ENCODE data around the gene MICU1. TPM values are rescaled to one million over a fixed set of nuclear protein-coding genes. Genes with fewer than 3 reads are reported as not detected.

The MICU1 gene
- total RNA-seq, 1 experiment from 2014 or later, result 36.0 TPM

DNA sequence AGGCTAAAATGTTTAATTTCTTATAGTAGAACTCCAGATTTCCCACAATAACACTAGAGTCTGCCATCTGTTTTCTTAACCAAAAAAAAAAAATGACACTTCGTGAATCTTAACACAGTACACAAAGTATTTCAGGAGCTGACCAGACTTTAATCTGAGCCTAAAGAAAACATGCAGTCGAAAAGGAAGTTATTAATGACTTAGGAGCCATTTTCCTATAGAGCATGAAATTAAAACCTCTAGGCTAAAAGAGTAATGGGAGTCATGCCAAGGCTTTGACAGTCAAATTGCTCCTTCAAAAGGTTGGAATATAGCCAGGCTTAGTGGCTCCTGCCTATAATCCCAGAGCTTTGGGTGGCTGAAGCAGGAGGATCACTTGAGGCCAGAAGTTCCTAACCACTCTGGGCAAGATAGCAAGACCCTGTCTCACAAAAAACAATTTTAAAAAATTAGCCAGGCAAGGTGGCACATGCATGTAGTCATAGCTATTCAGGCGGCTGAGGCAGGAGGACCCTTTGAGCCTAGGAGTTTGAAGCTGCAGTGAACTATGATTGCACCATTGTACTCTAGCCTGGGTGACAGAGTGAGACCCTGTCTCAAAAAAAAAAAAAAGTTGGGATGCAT, 13.6 kb downstream of the MICU1 start:
- Mint-ChIP-seq H3K27me3 (ENCODE audit: low read depth) (no peaks in the 10 kb centered on the region), H3K4me3 (no peak overlapping the region), H3K9me3 (peaks cover 11% of the 10 kb centered on the region), H3K4me1 (0 out of 2 replicates have a peak, but pooled peaks cover 3% of the 10 kb centered on the region), H3K27ac (peak overlapping the region; percentile 7; the same call in 1 of the 2 replicates), H3K36me3 (peaks cover 15% of the 10 kb centered on the region)
- DNase-seq (ENCODE audit: low spot score), result no peak
- TF ChIP-seq ZNF121 (CRISPR knock-in tag; IDR thresholded peaks at IDR 0.05), result 0 out of 2 replicates have a peak, but pooled peaks have one; percentile 6
- TF ChIP-seq, protein P1, sequence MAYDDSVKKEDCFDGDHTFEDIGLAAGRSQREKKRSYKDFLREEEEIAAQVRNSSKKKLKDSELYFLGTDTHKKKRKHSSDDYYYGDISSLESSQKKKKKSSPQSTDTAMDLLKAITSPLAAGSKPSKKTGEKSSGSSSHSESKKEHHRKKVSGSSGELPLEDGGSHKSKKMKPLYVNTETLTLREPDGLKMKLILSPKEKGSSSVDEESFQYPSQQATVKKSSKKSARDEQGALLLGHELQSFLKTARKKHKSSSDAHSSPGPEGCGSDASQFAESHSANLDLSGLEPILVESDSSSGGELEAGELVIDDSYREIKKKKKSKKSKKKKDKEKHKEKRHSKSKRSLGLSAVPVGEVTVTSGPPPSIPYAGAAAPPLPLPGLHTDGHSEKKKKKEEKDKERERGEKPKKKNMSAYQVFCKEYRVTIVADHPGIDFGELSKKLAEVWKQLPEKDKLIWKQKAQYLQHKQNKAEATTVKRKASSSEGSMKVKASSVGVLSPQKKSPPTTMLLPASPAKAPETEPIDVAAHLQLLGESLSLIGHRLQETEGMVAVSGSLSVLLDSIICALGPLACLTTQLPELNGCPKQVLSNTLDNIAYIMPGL (CRISPR knock-in tag; IDR thresholded peaks at IDR 0.05), result no peak
- CTCF ChIA-PET, result interaction anchor here (0.6 kb wide), 3 partner anchors 10 to 85 kb away, joined by 3 to 6 read pairs (median 4); no protein-coding TSS in a partner anchor
- POLR2A ChIA-PET, result interaction anchor here (0.5 to 0.6 kb wide), 3 partner anchors 67 to 482 kb away, joined by 3 to 6 read pairs (median 6); no protein-coding TSS in a partner anchor
- ATAC-seq, result no peak

DNA sequence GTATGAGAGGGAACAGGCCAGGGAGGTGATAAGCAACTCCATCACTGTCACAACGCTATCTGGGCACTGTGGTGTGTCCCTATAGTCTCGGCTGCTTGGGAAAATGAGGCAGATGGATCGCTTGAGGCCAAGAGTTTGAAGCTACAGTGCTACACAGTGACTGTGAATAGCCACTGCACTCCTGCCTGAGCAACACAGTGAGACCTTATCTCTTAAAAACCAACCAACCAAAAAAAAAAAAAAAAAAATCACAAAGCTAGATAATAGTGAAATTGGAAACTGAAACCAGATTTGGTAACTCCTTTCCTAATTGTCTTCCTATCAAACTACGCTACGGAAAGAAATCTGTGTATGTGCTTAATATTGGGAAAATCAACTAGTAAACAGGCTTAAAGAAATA, 14.1 kb downstream of the MICU1 start:
- ChIA-PET CTCF (interaction anchor here (0.6 kb wide), 3 partner anchors 9 to 84 kb away, joined by 3 to 6 read pairs (median 4); no protein-coding TSS in a partner anchor), POLR2A (interaction anchor here (0.6 kb wide), 2 partner anchors 67 to 481 kb away, joined by 3 to 6 read pairs; no protein-coding TSS in a partner anchor)
- DNase-seq (ENCODE audit: low spot score) (no peak), ATAC-seq (0 out of 2 replicates have a peak, but pooled peaks have one; percentile 22)
- Mint-ChIP-seq H3K4me1 (0 out of 2 replicates have a peak, but pooled peaks cover 3% of the 10 kb centered on the region), H3K27me3 (ENCODE audit: low read depth) (no peaks in the 10 kb centered on the region), H3K36me3 (peaks cover 11% of the 10 kb centered on the region), H3K27ac (peak overlapping the region; percentile 7; the same call in 1 of the 2 replicates), H3K9me3 (peaks cover 8% of the 10 kb centered on the region), H3K4me3 (no peak overlapping the region)
- no peak for TF ChIP-seq NFYB (CRISPR knock-in tag; conservative IDR thresholded peaks at IDR 0.05; ENCODE audit: low read depth)
- TF ChIP-seq MAX (CRISPR knock-in tag; IDR thresholded peaks at IDR 0.05), result no peak
- TF ChIP-seq NR3C1 (CRISPR knock-in tag; conservative IDR thresholded peaks at IDR 0.05; ENCODE audit: low read depth), result no peak
- no peak for TF ChIP-seq ATF1 (CRISPR knock-in tag; IDR thresholded peaks at IDR 0.05)

DNA sequence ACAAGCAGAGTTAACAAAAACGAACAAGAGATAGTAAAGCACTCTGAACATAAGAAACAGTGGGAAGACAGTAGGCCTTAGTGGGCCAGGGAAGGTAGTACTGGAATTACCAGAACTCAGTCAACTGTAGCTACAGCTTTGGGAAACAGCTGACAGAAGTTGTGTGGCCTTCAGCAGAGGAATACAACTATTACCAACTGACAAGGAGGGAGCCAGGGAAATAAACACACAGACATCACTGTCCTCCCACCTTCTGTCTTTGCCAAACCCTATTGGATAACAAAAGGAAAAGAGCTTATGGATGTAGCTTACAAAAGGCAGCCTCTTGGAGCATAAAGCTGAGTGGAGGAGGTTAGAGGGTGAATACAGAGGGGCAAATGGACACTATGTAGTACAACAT, 15.4 kb downstream of the MICU1 start:
- ATAC-seq (no peak), DNase-seq (ENCODE audit: low spot score) (no peak)
- H3K27me3 Mint-ChIP-seq (ENCODE audit: low read depth), result no peaks in the 10 kb centered on the region
- peaks cover 5% of the 10 kb centered on the region; the same call in 1 of the 2 replicates for H3K36me3 Mint-ChIP-seq
- H3K4me3 Mint-ChIP-seq, result no peak overlapping the region
- TF ChIP-seq ZNF396 (CRISPR knock-in tag; IDR thresholded peaks at IDR 0.05; ENCODE audit: borderline replicate concordance) (no peak), CREM (CRISPR knock-in tag; IDR thresholded peaks at IDR 0.05) (no peak), USF2 (CRISPR knock-in tag; IDR thresholded peaks at IDR 0.05) (no peak), PRRX2 (CRISPR knock-in tag; IDR thresholded peaks at IDR 0.05) (no peak), MXD4 (CRISPR knock-in tag; IDR thresholded peaks at IDR 0.05; ENCODE audit: borderline replicate concordance) (no peak), FOXK1 (CRISPR knock-in tag; IDR thresholded peaks at IDR 0.05) (no peak), ESRRA (CRISPR knock-in tag; IDR thresholded peaks at IDR 0.05; ENCODE audit: borderline replicate concordance) (no peak), NFATC4 (CRISPR knock-in tag; IDR thresholded peaks at IDR 0.05) (no peak)
- TF ChIP-seq, protein P2, sequence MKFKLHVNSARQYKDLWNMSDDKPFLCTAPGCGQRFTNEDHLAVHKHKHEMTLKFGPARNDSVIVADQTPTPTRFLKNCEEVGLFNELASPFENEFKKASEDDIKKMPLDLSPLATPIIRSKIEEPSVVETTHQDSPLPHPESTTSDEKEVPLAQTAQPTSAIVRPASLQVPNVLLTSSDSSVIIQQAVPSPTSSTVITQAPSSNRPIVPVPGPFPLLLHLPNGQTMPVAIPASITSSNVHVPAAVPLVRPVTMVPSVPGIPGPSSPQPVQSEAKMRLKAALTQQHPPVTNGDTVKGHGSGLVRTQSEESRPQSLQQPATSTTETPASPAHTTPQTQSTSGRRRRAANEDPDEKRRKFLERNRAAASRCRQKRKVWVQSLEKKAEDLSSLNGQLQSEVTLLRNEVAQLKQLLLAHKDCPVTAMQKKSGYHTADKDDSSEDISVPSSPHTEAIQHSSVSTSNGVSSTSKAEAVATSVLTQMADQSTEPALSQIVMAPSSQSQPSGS (CRISPR knock-in tag; IDR thresholded peaks at IDR 0.05; ENCODE audit: borderline replicate concordance, low read depth), result no peak
- TF ChIP-seq, protein P3, sequence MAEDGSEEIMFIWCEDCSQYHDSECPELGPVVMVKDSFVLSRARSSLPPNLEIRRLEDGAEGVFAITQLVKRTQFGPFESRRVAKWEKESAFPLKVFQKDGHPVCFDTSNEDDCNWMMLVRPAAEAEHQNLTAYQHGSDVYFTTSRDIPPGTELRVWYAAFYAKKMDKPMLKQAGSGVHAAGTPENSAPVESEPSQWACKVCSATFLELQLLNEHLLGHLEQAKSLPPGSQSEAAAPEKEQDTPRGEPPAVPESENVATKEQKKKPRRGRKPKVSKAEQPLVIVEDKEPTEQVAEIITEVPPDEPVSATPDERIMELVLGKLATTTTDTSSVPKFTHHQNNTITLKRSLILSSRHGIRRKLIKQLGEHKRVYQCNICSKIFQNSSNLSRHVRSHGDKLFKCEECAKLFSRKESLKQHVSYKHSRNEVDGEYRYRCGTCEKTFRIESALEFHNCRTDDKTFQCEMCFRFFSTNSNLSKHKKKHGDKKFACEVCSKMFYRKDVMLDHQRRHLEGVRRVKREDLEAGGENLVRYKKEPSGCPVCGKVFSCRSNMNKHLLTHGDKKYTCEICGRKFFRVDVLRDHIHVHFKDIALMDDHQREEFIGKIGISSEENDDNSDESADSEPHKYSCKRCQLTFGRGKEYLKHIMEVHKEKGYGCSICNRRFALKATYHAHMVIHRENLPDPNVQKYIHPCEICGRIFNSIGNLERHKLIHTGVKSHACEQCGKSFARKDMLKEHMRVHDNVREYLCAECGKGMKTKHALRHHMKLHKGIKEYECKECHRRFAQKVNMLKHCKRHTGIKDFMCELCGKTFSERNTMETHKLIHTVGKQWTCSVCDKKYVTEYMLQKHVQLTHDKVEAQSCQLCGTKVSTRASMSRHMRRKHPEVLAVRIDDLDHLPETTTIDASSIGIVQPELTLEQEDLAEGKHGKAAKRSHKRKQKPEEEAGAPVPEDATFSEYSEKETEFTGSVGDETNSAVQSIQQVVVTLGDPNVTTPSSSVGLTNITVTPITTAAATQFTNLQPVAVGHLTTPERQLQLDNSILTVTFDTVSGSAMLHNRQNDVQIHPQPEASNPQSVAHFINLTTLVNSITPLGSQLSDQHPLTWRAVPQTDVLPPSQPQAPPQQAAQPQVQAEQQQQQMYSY (CRISPR knock-in tag; IDR thresholded peaks at IDR 0.05), result no peak
- 0 out of 2 replicates have a peak, but pooled peaks cover 3% of the 10 kb centered on the region for H3K4me1 Mint-ChIP-seq
- CTCF ChIA-PET, result interaction anchor here (0.5 to 0.7 kb wide), 2 partner anchors 236 to 330 kb away, joined by 3 read pairs; no protein-coding TSS in a partner anchor
- POLR2A ChIA-PET, result no interaction called here
- peaks cover 5% of the 10 kb centered on the region for H3K9me3 Mint-ChIP-seq
- H3K27ac Mint-ChIP-seq, result no peak overlapping the region
